SK-N-SH treated with all-trans-retinoic acid at 6 μM for 48 hours (cell line): ENCODE measurements around the gene LRATD1.

Experiments used
- ATAC-seq: fragments of 200-7000 bp; cut with Tn5 transposase; 3 replicates; pipeline ENCODE4 v1.9.1; 2020; ENCODE audit warnings: mild to moderate bottlenecking, moderate library complexity
- ARNTL ChIP-seq: fragments of 450-650 bp; formaldehyde crosslinking; IDR thresholded peaks from 2 replicates; pipeline ENCODE4 v1.5.0; 2020; ENCODE audit warnings: low read depth, mild to moderate bottlenecking, moderate library complexity, borderline replicate concordance
- CSDC2 ChIP-seq: fragments of 250-450 bp; sonication (Bioruptor Pico); IDR thresholded peaks from 2 replicates; pipeline ENCODE4 v1.5.0; 2020; ENCODE audit warnings: mild to moderate bottlenecking, moderate library complexity
- CSRNP3 ChIP-seq: fragments of 250-450 bp; sonication (Bioruptor Pico); IDR thresholded peaks from 2 replicates; pipeline ENCODE4 v1.5.1; 2021; ENCODE audit warnings: mild to moderate bottlenecking, moderate library complexity
- ESRRG ChIP-seq: fragments of 250-450 bp; sonication (Bioruptor Pico); IDR thresholded peaks from 2 replicates; pipeline ENCODE4 v1.6.1; 2021; ENCODE audit warnings: mild to moderate bottlenecking
- GLIS3 ChIP-seq: fragments of 250-450 bp; sonication (Bioruptor Pico); IDR thresholded peaks from 2 replicates; pipeline ENCODE4 v1.5.0; 2020; ENCODE audit warnings: mild to moderate bottlenecking, moderate library complexity
- ISL1 ChIP-seq: fragments of 250-450 bp; sonication (Bioruptor Pico); IDR thresholded peaks from 2 replicates; pipeline ENCODE4 v2.1.2; 2022; ENCODE audit warnings: mild to moderate bottlenecking, moderate library complexity
- OSR1 ChIP-seq: fragments of 250-450 bp; sonication (Bioruptor Pico); IDR thresholded peaks from 2 replicates; pipeline ENCODE4 v1.8.0; 2022; ENCODE audit warnings: moderate library complexity, mild to moderate bottlenecking, inconsistent platforms
- PATZ1 ChIP-seq: fragments of 250-450 bp; sonication (Bioruptor Pico); IDR thresholded peaks from 2 replicates; pipeline ENCODE4 v1.8.0; 2020; ENCODE audit warnings: mild to moderate bottlenecking, moderate library complexity, borderline replicate concordance
- POU6F1 ChIP-seq: fragments of 250-450 bp; sonication (Bioruptor Pico); IDR thresholded peaks from 2 replicates; pipeline ENCODE4 v1.8.0; 2021; ENCODE audit warnings: low read depth, mild to moderate bottlenecking, moderate library complexity, borderline replicate concordance
- PPARA ChIP-seq: fragments of 250-450 bp; sonication (Bioruptor Pico); IDR thresholded peaks from 2 replicates; pipeline ENCODE4 v1.5.0; 2020; ENCODE audit warnings: mild to moderate bottlenecking, borderline replicate concordance
- RARB ChIP-seq: fragments of 250-450 bp; sonication (Bioruptor Pico); IDR thresholded peaks from 2 replicates; pipeline ENCODE4 v1.8.0; 2021; ENCODE audit warnings: mild to moderate bottlenecking, moderate library complexity
- SNAI2 ChIP-seq: fragments of 250-450 bp; sonication (Bioruptor Pico); IDR thresholded peaks from 2 replicates; pipeline ENCODE4 v1.5.0; 2020; ENCODE audit warnings: mild to moderate bottlenecking, moderate library complexity
- TCF4 ChIP-seq: fragments of 250-450 bp; sonication (Bioruptor Pico); IDR thresholded peaks from 2 replicates; pipeline ENCODE4 v1.8.0; 2021; ENCODE audit warnings: mild to moderate bottlenecking, moderate library complexity, borderline replicate concordance
- TOX ChIP-seq: fragments of 250-450 bp; sonication (Bioruptor Pico); IDR thresholded peaks from 2 replicates; pipeline ENCODE4 v1.8.0; 2021; ENCODE audit warnings: mild to moderate bottlenecking, moderate library complexity, borderline replicate concordance
- ZC3H10 ChIP-seq: fragments of 250-450 bp; sonication (Bioruptor Pico); IDR thresholded peaks from 2 replicates; pipeline ENCODE4 v1.5.1; 2021; ENCODE audit warnings: mild to moderate bottlenecking, moderate library complexity
- ZFP3 ChIP-seq: fragments of 250-450 bp; sonication (Bioruptor Pico); IDR thresholded peaks from 2 replicates; pipeline ENCODE4 v1.5.0; 2020; ENCODE audit warnings: mild to moderate bottlenecking, moderate library complexity
- ZFP30 ChIP-seq: fragments of 450-650 bp; formaldehyde crosslinking; IDR thresholded peaks from 2 replicates; pipeline ENCODE4 v1.5.0; 2022; ENCODE audit warnings: mild to moderate bottlenecking, moderate library complexity
- ZNF565 ChIP-seq: fragments of 450-650 bp; formaldehyde crosslinking; conservative IDR thresholded peaks from 2 replicates; pipeline ENCODE4 v1.5.0; 2020; ENCODE audit warnings: low read depth, mild to moderate bottlenecking, moderate library complexity
- ZNF70 ChIP-seq: fragments of 450-650 bp; formaldehyde crosslinking; IDR thresholded peaks from 2 replicates; pipeline ENCODE4 v1.5.0; 2020; ENCODE audit warnings: mild to moderate bottlenecking, moderate library complexity
- TF ChIP-seq, protein P1 (sequence below): fragments of 250-450 bp; sonication (Bioruptor Pico); IDR thresholded peaks from 2 replicates; pipeline ENCODE4 v1.5.0; 2020; ENCODE audit warnings: mild to moderate bottlenecking, moderate library complexity
- TF ChIP-seq, protein P2 (sequence below): fragments of 250-450 bp; sonication (Bioruptor Pico); IDR thresholded peaks from 2 replicates; pipeline ENCODE4 v1.5.1; 2020; ENCODE audit warnings: low read depth, mild to moderate bottlenecking, moderate library complexity

LRATD1 gene

GRCh38 chr2:14626873-14627272 is 5.6 kb upstream of the LRATD1 start:
- TF ChIP-seq, protein P1, sequence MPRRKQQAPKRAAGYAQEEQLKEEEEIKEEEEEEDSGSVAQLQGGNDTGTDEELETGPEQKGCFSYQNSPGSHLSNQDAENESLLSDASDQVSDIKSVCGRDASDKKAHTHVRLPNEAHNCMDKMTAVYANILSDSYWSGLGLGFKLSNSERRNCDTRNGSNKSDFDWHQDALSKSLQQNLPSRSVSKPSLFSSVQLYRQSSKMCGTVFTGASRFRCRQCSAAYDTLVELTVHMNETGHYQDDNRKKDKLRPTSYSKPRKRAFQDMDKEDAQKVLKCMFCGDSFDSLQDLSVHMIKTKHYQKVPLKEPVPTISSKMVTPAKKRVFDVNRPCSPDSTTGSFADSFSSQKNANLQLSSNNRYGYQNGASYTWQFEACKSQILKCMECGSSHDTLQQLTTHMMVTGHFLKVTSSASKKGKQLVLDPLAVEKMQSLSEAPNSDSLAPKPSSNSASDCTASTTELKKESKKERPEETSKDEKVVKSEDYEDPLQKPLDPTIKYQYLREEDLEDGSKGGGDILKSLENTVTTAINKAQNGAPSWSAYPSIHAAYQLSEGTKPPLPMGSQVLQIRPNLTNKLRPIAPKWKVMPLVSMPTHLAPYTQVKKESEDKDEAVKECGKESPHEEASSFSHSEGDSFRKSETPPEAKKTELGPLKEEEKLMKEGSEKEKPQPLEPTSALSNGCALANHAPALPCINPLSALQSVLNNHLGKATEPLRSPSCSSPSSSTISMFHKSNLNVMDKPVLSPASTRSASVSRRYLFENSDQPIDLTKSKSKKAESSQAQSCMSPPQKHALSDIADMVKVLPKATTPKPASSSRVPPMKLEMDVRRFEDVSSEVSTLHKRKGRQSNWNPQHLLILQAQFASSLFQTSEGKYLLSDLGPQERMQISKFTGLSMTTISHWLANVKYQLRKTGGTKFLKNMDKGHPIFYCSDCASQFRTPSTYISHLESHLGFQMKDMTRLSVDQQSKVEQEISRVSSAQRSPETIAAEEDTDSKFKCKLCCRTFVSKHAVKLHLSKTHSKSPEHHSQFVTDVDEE (CRISPR knock-in tag), result no peak
- TF ChIP-seq RARB (CRISPR knock-in tag), result no peak
- no peak for TF ChIP-seq ZNF70 (CRISPR knock-in tag)
- TF ChIP-seq ZFP30 (CRISPR knock-in tag), result no peak
- TF ChIP-seq SNAI2 (CRISPR knock-in tag), result no peak
- no peak for TF ChIP-seq OSR1 (CRISPR knock-in tag)
- TF ChIP-seq TCF4 (CRISPR knock-in tag), result no peak
- TF ChIP-seq ZNF565 (CRISPR knock-in tag), result no peak
- no peak for TF ChIP-seq GLIS3 (CRISPR knock-in tag)
- TF ChIP-seq, protein P2, sequence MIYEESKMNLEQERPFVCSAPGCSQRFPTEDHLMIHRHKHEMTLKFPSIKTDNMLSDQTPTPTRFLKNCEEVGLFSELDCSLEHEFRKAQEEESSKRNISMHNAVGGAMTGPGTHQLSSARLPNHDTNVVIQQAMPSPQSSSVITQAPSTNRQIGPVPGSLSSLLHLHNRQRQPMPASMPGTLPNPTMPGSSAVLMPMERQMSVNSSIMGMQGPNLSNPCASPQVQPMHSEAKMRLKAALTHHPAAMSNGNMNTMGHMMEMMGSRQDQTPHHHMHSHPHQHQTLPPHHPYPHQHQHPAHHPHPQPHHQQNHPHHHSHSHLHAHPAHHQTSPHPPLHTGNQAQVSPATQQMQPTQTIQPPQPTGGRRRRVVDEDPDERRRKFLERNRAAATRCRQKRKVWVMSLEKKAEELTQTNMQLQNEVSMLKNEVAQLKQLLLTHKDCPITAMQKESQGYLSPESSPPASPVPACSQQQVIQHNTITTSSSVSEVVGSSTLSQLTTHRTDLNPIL, result no peak
- no peak for TF ChIP-seq ESRRG (CRISPR knock-in tag)
- TF ChIP-seq TOX (CRISPR knock-in tag), result no peak
- no peak for TF ChIP-seq ZC3H10 (CRISPR knock-in tag)
- TF ChIP-seq ZFP3 (CRISPR knock-in tag), result no peak
- ATAC-seq, result no peak

- TF ChIP-seq, protein P1 (CRISPR knock-in tag), result no peak
- TF ChIP-seq TCF4 (CRISPR knock-in tag) (no peak), PPARA (CRISPR knock-in tag) (no peak), ZFP3 (CRISPR knock-in tag) (no peak)
- TF ChIP-seq, protein P2, result no peak
- ATAC-seq, result no peak
Observed at GRCh38 chr2:14628901-14629300, 3.6 kb upstream of the LRATD1 start.

GRCh38 chr2:14631406-14632040 is 994 bp upstream of the LRATD1 start:
- no peak for ATAC-seq
- TF ChIP-seq CSRNP3 (CRISPR knock-in tag) (no peak), ZNF70 (CRISPR knock-in tag) (no peak), ISL1 (CRISPR knock-in tag) (no peak), GLIS3 (CRISPR knock-in tag) (no peak), POU6F1 (no peak), PATZ1 (CRISPR knock-in tag) (no peak), OSR1 (CRISPR knock-in tag) (no peak), CSDC2 (no peak), ARNTL (no peak), SNAI2 (CRISPR knock-in tag) (no peak)
- TF ChIP-seq, protein P1 (CRISPR knock-in tag), result no peak
